HepG2 (cell line): ENCODE measurements around the gene DCDC2. TPM values are rescaled to one million over a fixed set of nuclear protein-coding genes. Genes with fewer than 3 reads are reported as not detected.

Experiments used
- ATAC-seq: fragments of 200-7000 bp; cut with Tn5 transposase; 3 replicates; pipeline ENCODE4 v1.9.1; 2020; ENCODE audit warnings: mild to moderate bottlenecking, moderate library complexity
- BruUV-seq: library from RNA; stranded (reverse); fragments of 400-500 nt; replicated peaks from 2 replicates; lab custom pipeline; 2021; lab: Mats Ljungman, UMichigan
- CTCF ChIA-PET: fragments of 300-600 bp; formaldehyde crosslinking; extraction: SDS; loops from one replicate; lab custom pipeline; 2021; ENCODE audit warnings: low total read pairs, inconsistent platforms, low intra/inter-chr PET ratio; lab: Yijun Ruan, JAX
- POLR2A ChIA-PET: fragments of 350-600 bp; sonication (Branson Sonifier 250); formaldehyde crosslinking; loops from one replicate; lab custom pipeline; 2020; ENCODE audit warnings: antibody characterized with exemption, inconsistent platforms; lab: Yijun Ruan, JAX
- DNase-seq: peaks from one replicate; pipeline ENCODE4 v3.0.0-alpha.2; 2015; ENCODE audit warnings: low spot score
- FAIRE-seq: peaks from 3 replicates; lab custom pipeline; 2011; peaks lifted over from hg19 to GRCh38; lab: Jason Lieb, UNC
- H2AFZ ChIP-seq: one replicate; pipeline ENCODE4 v1.6.1; 2011; ENCODE audit warnings: low read length, inconsistent platforms
- H3K27ac ChIP-seq: fragments of 300-600 bp; 3 replicates; pipeline ENCODE4 v1.8.0; 2011; ENCODE audit warnings: mixed run types, mild to moderate bottlenecking, mixed read lengths, low read length, inconsistent platforms; ENCODE audit not compliant: insufficient read depth; ENCODE audit errors: extremely low read length
- H3K27me3 ChIP-seq, 2 experiments: fragments of 200-600 bp in 1 of 2; 2 replicates in 1 of 2; 3 replicates in 1 of 2; pipeline versions ENCODE4 v1.6.0 to v1.8.0; 2011; ENCODE audit warnings: low read length in 2 of 2, mild to moderate bottlenecking in 2 of 2, moderate library complexity in 2 of 2, inconsistent platforms in 1 of 2; ENCODE audit not compliant: insufficient read depth in 2 of 2, control insufficient read depth in 1 of 2
- H3K36me3 ChIP-seq, 2 experiments: fragments of 200-600 bp in 1 of 2; replicated peaks in 1 of 2; 2 replicates in 1 of 2; 3 replicates in 1 of 2; pipeline versions ENCODE4 v1.5.1 to v1.8.0; 2011; ENCODE audit warnings: low read length in 2 of 2, inconsistent platforms in 1 of 2; ENCODE audit not compliant: insufficient read depth in 2 of 2, control insufficient read depth in 1 of 2
- H3K4me1 ChIP-seq: 2 replicates; pipeline ENCODE4 v1.5.1; 2012; ENCODE audit warnings: low read length, inconsistent platforms; ENCODE audit not compliant: insufficient read depth
- H3K4me2 ChIP-seq: 2 replicates; pipeline ENCODE4 v1.6.0; 2011; ENCODE audit warnings: low read depth, low read length, inconsistent platforms
- H3K4me3 ChIP-seq, 3 experiments: fragments of 200-600 bp in 1 of 3; sonication (generic), shearing (Covaris generic) in 1 of 3; replicated peaks in 1 of 3; 2 replicates each; pipeline ENCODE4 v1.5.1; 2011 to 2016; ENCODE audit warnings: low read length in 3 of 3, inconsistent platforms in 2 of 3, low read depth in 2 of 3, mild to moderate bottlenecking in 2 of 3, control low read depth in 1 of 3, mixed read lengths in 1 of 3; ENCODE audit not compliant: insufficient read depth in 1 of 3
- H3K79me2 ChIP-seq: one replicate; pipeline ENCODE4 v1.6.1; 2011; ENCODE audit warnings: low read length, inconsistent platforms; ENCODE audit not compliant: insufficient read depth
- H3K9ac ChIP-seq: 2 replicates; pipeline ENCODE4 v1.6.0; 2011; ENCODE audit warnings: mild to moderate bottlenecking, low read depth, low read length, inconsistent platforms; ENCODE audit not compliant: insufficient read depth
- H3K9me3 ChIP-seq: 2 replicates; pipeline ENCODE4 v1.5.1; 2012; ENCODE audit warnings: mild to moderate bottlenecking, low read length
- H4K20me1 ChIP-seq: 2 replicates; pipeline ENCODE4 v1.6.0; 2011; ENCODE audit warnings: inconsistent platforms, mild to moderate bottlenecking, low read length, moderate library complexity; ENCODE audit not compliant: insufficient read depth
- CEBPB ChIP-seq: IDR thresholded peaks from 2 replicates; pipeline ENCODE4 v1.6.1; 2011; ENCODE audit warnings: low read depth, low read length, improper control_type of control experiment, borderline replicate concordance
- CENPX ChIP-seq: sonication (generic); formaldehyde crosslinking; IDR thresholded peaks from 2 replicates; pipeline ENCODE4 v1.9.0; 2021; ENCODE audit warnings: mild to moderate bottlenecking, missing genetic modification reagents, moderate library complexity
- HDAC1 ChIP-seq: sonication (generic); formaldehyde crosslinking; IDR thresholded peaks from 2 replicates; pipeline ENCODE4 v1.5.1; 2020; ENCODE audit warnings: mild to moderate bottlenecking, missing genetic modification reagents
- JARID2 ChIP-seq: sonication (generic); formaldehyde crosslinking; IDR thresholded peaks from 2 replicates; pipeline ENCODE4 v1.8.1; 2023; ENCODE audit warnings: missing genetic modification reagents, inconsistent platforms; ENCODE audit not compliant: insufficient replicate concordance
- PAF1 ChIP-seq: IDR thresholded peaks from 2 replicates; pipeline ENCODE4 v1.6.1; 2016; ENCODE audit warnings: missing genetic modification reagents, missing compliant biosample characterization
- RBM39 ChIP-seq: fragments of 200-400 bp; formaldehyde crosslinking; IDR thresholded peaks from one replicate; pipeline ENCODE4 v1.6.1; 2018; ENCODE audit warnings: antibody characterized with exemption, mild to moderate bottlenecking, low read depth, low read length; ENCODE audit not compliant: poor library complexity, severe bottlenecking
- SRSF4 ChIP-seq: fragments of 200-400 bp; formaldehyde crosslinking; IDR thresholded peaks from one replicate; pipeline ENCODE4 v1.6.1; 2018; ENCODE audit warnings: mild to moderate bottlenecking, low read depth, low read length, moderate library complexity; ENCODE audit not compliant: poor library complexity, severe bottlenecking
- SUZ12 ChIP-seq: fragments of 150-350 bp; IDR thresholded peaks from 2 replicates; pipeline ENCODE4 v1.6.1; 2014; ENCODE audit warnings: low read depth, low read length
- ZFAT ChIP-seq: sonication (generic); formaldehyde crosslinking; conservative IDR thresholded peaks from 2 replicates; pipeline ENCODE4 v1.8.1; 2023; ENCODE audit warnings: missing genetic modification reagents, inconsistent platforms
- ZMAT3 ChIP-seq: sonication (generic); formaldehyde crosslinking; conservative IDR thresholded peaks from 2 replicates; pipeline ENCODE4 v1.7.0; 2021; ENCODE audit warnings: missing genetic modification reagents
- ZNF331 ChIP-seq: sonication (generic); formaldehyde crosslinking; IDR thresholded peaks from 2 replicates; pipeline ENCODE4 v1.4.0; 2020; ENCODE audit warnings: missing genetic modification reagents
- ZNF749 ChIP-seq: sonication (generic); formaldehyde crosslinking; IDR thresholded peaks from 2 replicates; pipeline ENCODE4 v1.8.0; 2022; ENCODE audit warnings: mild to moderate bottlenecking, missing genetic modification reagents, moderate library complexity, borderline replicate concordance
- WGBS: methylation state at CpG from one replicate; pipeline ENCODE4 v1.1.6; 2017; ENCODE audit warnings: low lambda C conversion rate; 5-methylcytosine and 5-hydroxymethylcytosine counted together
- in situ Hi-C: cut with HindIII; loops from 2 replicates; pipeline ENCODE4 v1.10.0; 2017; ENCODE audit warnings: low pct_unique_long_range_greater_than_20kb; ENCODE audit not compliant: extremely low pct_ligation_motif_present
- intact Hi-C: fragments of 100-400 bp; cut with micrococcal nuclease; formaldehyde crosslinking; loops from one replicate; pipeline ENCODE4 v1.10.0; 2022; ENCODE audit not compliant: unreplicated experiment
- polyA plus RNA-seq, 8 experiments: library from polyadenylated mRNA; depleted of rRNA in 3 of 8; stranded (reverse) in 7 of 8; unstranded in 1 of 8; fragments of >200 nt; fragmentation: Illumina TruSeq in 4 of 8; extraction: Trizol in 4 of 8; gene quantifications; 2 replicates each; pipeline versions ENCODE4 v1.2.1 to v1.2.3, GENCODE V29; 2011 to 2016; ENCODE audit warnings: low read depth in 4 of 8, missing spikeins in 1 of 8, mixed read lengths in 1 of 8; ENCODE audit not compliant: insufficient read depth in 1 of 8
- total RNA-seq, 5 experiments: library from RNA; depleted of rRNA; stranded (reverse); fragments of >200 nt; fragmentation: Illumina TruSeq; extraction: Trizol; gene quantifications; 2 replicates each; pipeline ENCODE4 v1.2.3, GENCODE V29; 2016; ENCODE audit warnings: low read depth in 1 of 5
- TF ChIP-seq, protein P1 (sequence below): sonication (generic); formaldehyde crosslinking; IDR thresholded peaks from 2 replicates; pipeline ENCODE4 v1.8.0; 2022; ENCODE audit warnings: missing genetic modification reagents, mild to moderate bottlenecking, moderate library complexity, borderline replicate concordance
- TF ChIP-seq, protein P2 (sequence below): sonication (generic); formaldehyde crosslinking; IDR thresholded peaks from 2 replicates; pipeline ENCODE4 v1.8.1; 2023; ENCODE audit warnings: mild to moderate bottlenecking, missing genetic modification reagents
- TF ChIP-seq, protein P3 (sequence below): sonication (generic); formaldehyde crosslinking; IDR thresholded peaks from 2 replicates; pipeline ENCODE4 v1.5.1; 2020; ENCODE audit warnings: missing genetic modification reagents, mild to moderate bottlenecking, borderline replicate concordance

DCDC2 gene
- total and polyA plus RNA-seq, 2 of the 13 experiments (the other 11 are each of a cell fraction or from before 2014, with no cell fraction given), result 9.0 to 36.2 TPM

DNA sequence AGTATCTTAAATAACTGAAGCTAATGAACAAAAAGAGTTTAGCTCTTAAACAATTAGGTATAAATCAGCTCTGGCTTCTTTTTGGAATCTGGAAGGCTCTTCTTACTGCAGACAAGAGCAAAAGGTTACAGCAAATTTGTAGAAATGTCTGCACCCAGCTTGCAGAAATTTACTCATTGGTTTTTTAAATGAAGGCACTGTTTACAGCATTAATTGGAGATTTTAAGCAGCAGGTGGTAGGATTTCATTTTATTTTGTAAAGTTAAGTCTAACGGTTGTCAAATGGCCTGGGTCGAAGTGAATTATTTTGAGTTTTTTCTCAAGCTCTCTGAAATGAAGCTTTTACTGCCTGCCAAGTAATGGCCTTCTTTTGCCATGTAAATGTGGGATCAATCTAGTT lies 129.7 kb downstream of the DCDC2 start:
- no peak overlapping the region for H3K9ac ChIP-seq
- peaks cover 16 to 37% of the 10 kb centered on the region in 2 experiments for H3K36me3 ChIP-seq
- 97% methylated on average over 2 of the region's 2 CpGs for WGBS
- no peaks in the 10 kb centered on the region for H3K79me2 ChIP-seq
- DNase-seq, result no peak
- H3K27ac ChIP-seq, result no peak overlapping the region
- TF ChIP-seq ZMAT3 (CRISPR knock-in tag), result no peak
- TF ChIP-seq SUZ12, result no peak
- TF ChIP-seq ZNF331, result no peak
- H2AFZ ChIP-seq, result no peak overlapping the region
- H4K20me1 ChIP-seq, result no peaks in the 10 kb centered on the region
- H3K4me1 ChIP-seq, result peaks cover 26% of the 10 kb centered on the region
- no peaks in the 10 kb centered on the region for H3K27me3 ChIP-seq
- no TSS peak for BruUV-seq
- no peak overlapping the region for H3K4me2 ChIP-seq
- no peaks in the 10 kb centered on the region for H3K9me3 ChIP-seq
- ATAC-seq, result no peak
- in situ Hi-C loops (no loop called here), intact Hi-C loops (no loop called here)
- POLR2A ChIA-PET, result no interaction called here
- no peak for FAIRE-seq
- CTCF ChIA-PET, result no interaction called here
- H3K4me3 ChIP-seq, result no peak overlapping the region

DNA sequence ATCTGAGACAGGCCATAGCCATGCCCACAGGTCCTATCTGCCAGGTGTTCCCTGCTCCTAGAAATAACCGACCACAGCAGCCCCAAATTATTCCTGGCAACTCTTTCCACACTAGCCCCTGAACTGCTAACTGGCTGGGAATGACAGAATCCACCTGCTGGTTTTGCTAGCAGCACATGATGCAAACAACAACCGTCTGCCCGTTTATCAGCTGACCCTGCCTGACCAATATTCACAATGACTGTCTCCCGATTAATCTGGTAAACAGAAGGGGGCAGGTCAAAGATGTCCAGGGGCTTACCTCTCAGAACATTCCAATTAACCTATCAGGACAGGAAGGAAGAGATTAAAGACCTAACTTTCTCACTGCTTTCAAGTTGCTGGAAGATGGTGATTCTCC lies 130.3 kb downstream of the DCDC2 start:
- peaks cover 28% of the 10 kb centered on the region for H3K4me1 ChIP-seq
- no peak for ATAC-seq
- no peak overlapping the region for H3K4me3 ChIP-seq
- H3K9me3 ChIP-seq, result no peaks in the 10 kb centered on the region
- no peak for DNase-seq
- intact Hi-C loops, result no loop called here
- H3K79me2 ChIP-seq, result no peaks in the 10 kb centered on the region
- H3K27me3 ChIP-seq, result no peaks in the 10 kb centered on the region
- peaks cover 16 to 37% of the 10 kb centered on the region in 2 experiments for H3K36me3 ChIP-seq
- no TSS peak for BruUV-seq
- H3K4me2 ChIP-seq, result no peak overlapping the region
- CTCF ChIA-PET, result no interaction called here
- FAIRE-seq, result no peak
- H4K20me1 ChIP-seq, result no peaks in the 10 kb centered on the region
- WGBS, result 96% methylated on average over 4 of the region's 4 CpGs
- H3K27ac ChIP-seq, result no peak overlapping the region
- POLR2A ChIA-PET, result no interaction called here
- no peak overlapping the region for H2AFZ ChIP-seq
- TF ChIP-seq ZNF749 (CRISPR knock-in tag), result no peak
- TF ChIP-seq PAF1 (CRISPR knock-in tag), result no peak
- TF ChIP-seq, protein P1, sequence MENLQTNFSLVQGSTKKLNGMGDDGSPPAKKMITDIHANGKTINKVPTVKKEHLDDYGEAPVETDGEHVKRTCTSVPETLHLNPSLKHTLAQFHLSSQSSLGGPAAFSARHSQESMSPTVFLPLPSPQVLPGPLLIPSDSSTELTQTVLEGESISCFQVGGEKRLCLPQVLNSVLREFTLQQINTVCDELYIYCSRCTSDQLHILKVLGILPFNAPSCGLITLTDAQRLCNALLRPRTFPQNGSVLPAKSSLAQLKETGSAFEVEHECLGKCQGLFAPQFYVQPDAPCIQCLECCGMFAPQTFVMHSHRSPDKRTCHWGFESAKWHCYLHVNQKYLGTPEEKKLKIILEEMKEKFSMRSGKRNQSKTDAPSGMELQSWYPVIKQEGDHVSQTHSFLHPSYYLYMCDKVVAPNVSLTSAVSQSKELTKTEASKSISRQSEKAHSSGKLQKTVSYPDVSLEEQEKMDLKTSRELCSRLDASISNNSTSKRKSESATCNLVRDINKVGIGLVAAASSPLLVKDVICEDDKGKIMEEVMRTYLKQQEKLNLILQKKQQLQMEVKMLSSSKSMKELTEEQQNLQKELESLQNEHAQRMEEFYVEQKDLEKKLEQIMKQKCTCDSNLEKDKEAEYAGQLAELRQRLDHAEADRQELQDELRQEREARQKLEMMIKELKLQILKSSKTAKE, result no peak
- no peak for TF ChIP-seq CENPX (CRISPR knock-in tag)
- no peak for TF ChIP-seq CEBPB
- TF ChIP-seq, protein P2, sequence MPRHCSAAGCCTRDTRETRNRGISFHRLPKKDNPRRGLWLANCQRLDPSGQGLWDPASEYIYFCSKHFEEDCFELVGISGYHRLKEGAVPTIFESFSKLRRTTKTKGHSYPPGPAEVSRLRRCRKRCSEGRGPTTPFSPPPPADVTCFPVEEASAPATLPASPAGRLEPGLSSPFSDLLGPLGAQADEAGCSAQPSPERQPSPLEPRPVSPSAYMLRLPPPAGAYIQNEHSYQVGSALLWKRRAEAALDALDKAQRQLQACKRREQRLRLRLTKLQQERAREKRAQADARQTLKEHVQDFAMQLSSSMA (CRISPR knock-in tag), result no peak
- TF ChIP-seq HDAC1 (CRISPR knock-in tag), result no peak
- no peak for TF ChIP-seq JARID2
- no peak for TF ChIP-seq RBM39
- no peak for TF ChIP-seq ZFAT (CRISPR knock-in tag)
- TF ChIP-seq SRSF4, result no peak
- TF ChIP-seq, protein P3, sequence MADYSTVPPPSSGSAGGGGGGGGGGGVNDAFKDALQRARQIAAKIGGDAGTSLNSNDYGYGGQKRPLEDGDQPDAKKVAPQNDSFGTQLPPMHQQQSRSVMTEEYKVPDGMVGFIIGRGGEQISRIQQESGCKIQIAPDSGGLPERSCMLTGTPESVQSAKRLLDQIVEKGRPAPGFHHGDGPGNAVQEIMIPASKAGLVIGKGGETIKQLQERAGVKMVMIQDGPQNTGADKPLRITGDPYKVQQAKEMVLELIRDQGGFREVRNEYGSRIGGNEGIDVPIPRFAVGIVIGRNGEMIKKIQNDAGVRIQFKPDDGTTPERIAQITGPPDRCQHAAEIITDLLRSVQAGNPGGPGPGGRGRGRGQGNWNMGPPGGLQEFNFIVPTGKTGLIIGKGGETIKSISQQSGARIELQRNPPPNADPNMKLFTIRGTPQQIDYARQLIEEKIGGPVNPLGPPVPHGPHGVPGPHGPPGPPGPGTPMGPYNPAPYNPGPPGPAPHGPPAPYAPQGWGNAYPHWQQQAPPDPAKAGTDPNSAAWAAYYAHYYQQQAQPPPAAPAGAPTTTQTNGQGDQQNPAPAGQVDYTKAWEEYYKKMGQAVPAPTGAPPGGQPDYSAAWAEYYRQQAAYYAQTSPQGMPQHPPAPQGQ, result no peak
- TF ChIP-seq, all 625 proteins: peak for 0
- no peak overlapping the region for H3K9ac ChIP-seq
- in situ Hi-C loops, result no loop called here
